HG03060 (cell line): ENCODE measurements around the gene GDPD5.

Experiments used
- ATAC-seq: cut with Tn5 transposase; IDR thresholded peaks from one replicate; pipeline ENCODE4 v1.9.1; 2021; ENCODE audit warnings: low read depth, moderate number of reproducible peaks; ENCODE audit not compliant: unreplicated experiment

Gene GDPD5

DNA sequence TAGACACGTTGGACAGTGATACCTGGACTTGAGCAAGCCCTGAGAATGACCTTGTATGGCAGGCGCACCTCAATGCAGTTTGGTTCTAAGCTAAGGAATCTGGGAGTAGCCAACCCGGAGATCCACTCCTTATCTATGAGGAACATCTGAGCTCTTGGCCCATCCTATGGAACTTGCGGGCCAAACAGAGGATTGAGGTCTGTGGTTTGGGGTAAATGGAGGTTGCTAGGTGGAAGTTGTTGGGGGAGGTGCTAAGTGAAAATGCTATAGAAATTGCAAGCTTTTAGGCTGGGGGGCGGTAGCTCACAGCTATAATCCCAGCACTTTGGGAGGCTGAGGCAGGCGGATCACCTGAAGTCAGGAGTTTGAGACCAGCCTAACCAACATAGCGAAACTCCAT, 8.9 kb downstream of the GDPD5 start:
- no peak for ATAC-seq

DNA sequence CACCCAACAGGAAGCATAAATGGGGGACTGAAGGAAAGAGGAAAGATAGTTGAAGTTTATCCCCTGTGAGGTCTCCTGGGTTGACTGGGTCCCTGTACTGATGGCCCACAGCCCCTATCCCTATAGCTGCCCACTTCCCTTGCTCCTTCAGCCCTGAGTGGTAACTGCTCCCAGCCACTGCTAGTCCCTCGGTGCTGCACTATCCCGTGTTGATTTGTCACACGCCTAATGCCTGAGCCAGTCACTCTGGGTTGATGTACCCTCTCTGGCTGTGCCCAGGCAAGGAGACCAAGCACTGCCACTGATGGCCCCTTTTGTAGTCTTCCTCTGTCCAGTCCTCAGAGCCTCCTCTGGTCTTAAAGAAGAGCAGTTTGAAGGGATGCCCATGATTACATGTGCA, 9.6 kb downstream of the GDPD5 start:
- no peak for ATAC-seq

DNA sequence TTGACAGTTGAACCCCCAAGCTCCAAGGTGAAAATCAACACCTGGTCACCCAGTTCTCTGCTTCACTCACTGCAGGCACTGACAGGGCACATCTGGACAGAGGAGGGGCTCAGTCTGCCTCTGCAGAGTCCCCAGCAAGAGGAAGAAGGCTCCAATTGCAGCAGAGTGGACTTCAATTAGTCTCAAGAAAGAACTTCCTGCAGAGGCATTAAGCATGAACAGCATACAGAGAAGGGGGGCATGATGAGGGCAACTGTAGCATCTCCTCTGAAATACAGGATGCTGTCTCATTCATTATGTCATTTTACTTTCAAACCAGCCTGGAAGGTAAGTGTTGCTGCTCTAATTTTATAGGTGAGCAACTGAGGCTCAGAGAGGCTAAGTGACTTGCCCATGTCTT, 11.1 kb downstream of the GDPD5 start:
- ATAC-seq = no peak

DNA sequence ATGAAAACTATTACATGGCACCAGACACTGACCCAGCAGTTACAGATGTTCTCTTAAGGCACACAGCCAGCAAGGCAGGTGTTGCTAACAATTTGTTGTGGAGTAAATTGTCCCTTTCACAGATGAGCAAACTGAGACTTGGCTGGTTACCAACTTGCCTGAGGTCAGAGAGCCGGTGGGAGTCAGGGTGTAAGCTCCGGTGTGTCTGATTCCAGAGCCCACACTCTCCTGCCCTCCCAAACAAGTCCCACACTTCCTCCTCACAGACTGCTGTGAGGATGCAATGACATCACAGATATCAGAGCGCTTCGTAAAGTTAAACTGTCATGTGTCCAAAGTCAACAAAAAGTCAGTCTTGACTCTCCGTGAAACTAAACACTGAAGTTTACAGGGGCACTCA, 12.5 kb downstream of the GDPD5 start:
- no peak for ATAC-seq

DNA sequence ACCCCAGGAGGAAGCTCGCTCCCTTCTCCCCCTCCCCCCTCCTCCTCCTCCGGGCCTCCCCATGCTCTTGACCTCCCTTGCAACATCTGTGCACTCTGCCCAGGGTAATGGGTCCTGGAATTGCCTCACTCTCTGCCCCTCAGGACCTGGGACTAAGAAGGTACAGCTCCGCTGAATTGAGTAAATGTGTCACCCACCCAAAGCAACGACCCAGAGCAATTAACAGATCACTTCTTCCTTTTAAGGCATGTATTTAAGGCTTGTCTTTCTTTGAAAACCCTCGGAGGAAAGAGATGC, 15.1 kb downstream of the GDPD5 start:
- no peak for ATAC-seq

DNA sequence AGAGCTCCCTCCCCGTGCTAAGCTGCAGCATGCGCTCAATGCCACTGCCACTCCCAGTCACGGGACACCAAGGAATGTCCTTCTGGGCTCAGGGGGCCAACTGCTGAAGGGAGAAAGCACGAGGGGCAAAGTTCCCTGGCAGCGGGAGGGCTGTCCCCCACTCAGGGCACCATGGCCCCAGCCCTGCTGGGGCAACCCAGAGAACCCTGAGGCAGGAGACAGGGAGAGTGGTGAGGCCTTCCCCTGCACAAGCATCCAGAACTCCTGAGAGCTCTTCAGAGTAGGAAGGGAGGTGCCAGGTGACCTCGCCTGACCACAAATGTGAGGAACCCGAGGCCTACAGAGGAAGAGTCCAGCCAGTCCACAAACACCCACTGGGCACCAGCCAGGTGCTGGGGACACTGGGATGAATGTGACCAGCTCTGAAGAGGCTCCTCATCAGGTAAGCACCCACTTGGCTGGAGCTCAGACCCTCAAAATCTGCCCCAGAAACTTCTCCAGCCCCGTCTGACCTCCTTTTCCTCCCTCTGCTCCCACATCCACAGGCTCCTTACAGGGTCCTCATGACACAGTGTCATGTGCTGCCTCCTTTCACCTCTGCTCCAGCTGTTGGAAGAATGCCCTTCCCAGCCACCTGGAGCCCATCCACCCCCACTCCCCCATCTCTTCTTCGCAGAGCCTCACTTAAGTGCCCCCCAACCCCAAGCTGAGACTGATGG, 15.6 kb downstream of the GDPD5 start:
- no peak for ATAC-seq

DNA sequence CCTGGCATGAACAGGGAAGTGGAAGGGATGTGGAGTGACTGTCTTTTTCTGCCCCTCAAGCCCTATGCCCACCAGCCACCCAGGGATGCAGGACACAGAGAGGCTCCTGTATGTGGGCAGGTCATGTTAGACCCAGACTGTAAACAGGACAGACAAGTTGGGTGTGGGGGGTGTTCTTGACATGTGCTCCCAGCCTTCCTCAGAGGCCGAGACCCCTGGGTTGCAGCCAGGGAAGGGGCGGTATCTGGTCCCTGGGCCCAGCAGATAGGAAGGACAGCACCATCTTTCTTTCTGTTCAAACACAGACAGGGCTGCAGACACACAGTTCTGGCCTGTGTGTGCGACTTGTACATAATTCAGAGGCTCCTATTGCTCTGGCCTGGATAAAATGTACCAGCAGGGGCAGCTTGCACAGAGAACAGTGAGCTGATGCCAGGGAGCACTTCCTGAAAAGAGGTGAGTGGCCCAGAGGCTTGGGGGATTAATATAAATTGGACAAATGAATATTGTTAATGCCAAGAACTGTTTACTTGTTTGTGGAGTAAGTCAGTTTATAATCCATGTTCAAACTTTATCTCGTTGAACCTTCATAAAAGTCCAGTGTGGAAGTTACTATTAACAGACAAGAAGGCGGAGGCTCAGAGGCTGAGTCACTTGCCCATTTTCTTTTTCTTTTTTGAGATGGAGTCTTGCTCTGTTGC, 16.6 kb downstream of the GDPD5 start:
- no peak for ATAC-seq

DNA sequence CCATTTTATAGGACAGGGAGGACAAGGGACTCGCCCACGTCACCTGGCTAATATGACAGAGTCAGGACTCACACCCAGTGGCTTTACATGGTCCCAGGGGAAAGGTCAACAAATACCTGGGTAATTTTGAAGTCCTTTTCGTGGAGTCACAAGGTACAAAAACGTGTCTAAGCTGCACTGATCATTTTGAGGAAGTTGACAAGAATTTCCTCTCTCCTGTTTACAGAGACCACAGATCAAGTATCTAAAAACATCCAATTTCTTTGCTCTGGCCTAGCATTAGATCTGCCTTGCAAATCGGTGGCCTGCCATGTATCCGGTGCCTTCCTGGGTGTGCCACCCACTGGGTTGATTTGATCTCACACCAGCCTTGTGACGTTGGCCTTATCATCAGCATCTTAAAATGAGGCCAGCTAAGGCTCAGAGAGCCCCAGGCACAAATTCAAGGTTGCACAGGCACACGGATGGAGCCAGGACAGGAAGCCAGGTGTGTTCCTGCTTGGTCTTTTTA, 17.6 kb downstream of the GDPD5 start:
- ATAC-seq = peak; percentile 58

DNA sequence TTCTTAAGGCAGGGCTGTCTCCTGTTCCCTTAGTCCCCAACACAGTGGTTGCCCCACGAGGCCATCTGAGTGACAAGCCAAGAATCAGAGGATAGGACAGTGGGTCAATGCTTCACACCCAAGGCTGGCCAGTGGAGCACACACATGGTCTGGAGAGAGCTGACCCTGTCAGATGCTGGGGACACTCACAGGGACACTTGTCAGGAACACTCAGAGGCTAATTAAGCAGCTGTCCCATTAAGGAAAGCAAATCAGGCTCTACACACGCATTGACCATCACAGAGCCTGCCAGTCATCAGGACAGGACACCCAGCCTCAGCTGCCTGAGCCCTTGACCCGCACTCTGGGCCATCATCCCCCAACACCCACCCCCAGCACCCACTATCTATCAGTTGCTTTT, 18.2 kb downstream of the GDPD5 start:
- ATAC-seq = no peak

DNA sequence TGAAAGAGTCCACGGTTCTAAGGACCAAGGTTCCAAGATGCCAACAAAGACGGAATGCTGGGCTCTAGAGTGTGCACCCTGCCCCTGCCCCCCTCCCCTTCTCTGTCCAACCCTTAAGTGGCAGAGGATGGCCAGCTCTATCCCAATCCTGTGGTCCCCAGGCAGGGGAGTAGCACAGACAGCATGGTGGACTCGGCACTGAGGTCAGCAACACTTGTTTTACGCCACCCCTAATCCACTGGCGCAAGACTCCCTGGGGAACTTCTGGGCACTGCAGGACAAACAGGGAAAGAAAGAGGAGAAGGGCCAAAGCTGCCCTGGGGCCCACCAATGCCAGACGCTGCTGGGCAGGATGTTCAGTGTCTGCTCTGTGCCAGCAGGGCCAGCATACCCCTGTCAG, 18.9 kb downstream of the GDPD5 start:
- no peak for ATAC-seq

DNA sequence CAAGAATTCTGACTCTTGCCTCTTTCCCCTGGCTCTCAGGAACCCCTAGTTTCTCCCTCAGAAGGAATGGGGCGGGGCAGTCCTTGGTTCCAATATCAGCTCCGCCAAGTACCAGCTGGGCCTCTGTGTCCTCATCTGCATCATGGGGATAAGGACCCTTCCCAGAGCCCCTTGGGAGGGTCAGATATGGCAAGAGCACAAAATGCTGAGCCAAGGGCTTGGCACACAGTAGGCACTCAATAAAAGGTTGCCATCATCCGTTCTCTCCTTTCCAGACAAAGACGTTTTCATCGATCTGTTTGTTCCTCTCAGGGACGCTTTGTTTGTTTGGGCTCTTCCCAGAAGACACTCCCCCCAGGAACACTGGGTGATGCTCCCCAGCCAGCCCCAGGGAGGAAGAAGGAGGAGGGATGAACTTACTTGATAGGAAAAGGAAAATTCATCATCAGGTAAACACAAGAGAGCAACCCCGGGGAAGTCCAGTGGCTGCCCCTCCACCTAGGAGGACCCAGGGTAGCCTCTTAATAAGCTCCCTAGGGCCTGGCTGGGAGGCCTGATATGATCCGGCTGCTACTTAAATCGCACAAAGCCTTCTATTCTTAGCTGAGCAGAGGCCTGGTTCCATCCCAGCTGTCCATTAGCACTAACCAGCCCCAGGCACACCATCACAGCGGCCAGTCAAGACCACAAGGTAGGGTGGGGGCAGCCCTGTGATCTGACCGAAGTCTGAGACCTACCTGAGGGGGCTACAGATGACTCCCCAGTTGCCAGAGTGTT, 19.6 kb downstream of the GDPD5 start:
- no peak for ATAC-seq

DNA sequence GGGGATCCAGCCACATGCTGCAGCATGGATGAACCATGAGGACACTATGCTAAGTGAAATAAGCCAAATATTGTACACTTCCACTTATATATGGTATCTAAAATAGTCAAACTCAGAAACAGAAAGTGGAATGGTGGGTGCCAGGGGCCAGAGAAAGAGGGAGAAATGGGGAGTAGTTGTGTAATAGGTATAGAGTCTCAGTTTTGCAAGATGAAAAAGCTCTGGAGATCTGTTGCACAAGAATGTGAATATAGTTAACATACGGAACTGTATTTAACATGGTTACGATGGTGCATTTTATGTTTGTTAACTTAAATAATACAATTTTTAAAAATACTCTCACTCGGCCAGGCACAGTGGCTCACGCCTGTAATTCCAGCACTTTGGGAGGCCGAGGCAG, 21.2 kb downstream of the GDPD5 start:
- no peak for ATAC-seq

DNA sequence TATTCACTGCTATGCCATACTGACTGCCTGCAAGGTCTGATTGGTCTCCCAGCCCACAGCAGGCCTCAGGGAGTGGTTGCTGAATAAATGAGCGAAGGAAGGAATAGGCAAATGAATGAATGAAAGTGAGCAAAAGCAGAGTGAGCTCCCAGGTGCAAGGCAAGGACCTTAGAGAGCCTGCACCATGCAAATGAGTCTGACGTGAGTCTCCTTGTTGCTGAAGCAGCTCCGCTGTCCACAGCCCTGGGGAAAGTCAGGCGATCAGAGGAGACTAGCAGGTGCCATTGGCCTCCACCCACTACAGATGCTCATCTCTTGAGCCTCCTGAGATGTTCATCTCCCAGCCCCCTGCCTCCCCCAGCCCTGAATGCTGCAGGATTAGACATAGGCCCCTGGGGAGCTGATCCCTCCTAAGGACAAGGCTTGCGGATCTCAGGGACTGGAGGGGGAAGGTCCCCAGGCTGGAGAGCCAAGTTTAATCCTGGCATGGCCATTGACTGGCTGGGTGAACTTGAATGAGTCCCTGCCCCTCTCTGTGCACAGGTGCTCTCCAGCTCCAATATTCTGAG, 22.1 kb downstream of the GDPD5 start:
- no peak for ATAC-seq

DNA sequence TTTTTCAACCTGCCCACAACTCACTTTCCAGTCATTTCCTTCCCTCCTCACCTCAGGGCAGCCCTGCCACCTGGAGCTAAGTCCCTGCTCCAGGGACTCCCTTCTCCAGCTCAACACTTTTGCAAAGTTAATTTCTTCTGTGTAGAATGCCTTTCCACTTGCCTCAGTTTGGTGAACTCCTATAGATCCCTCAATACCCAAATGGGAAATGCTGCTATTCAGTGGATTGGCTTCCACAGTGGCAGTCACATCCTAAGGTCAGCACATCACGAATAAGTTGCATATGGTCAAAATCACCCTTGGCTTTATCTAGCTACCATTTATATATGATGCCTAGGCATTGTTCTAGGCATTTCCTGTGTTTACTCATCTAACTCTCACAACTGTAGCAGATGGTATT, 23.6 kb downstream of the GDPD5 start:
- no peak for ATAC-seq

DNA sequence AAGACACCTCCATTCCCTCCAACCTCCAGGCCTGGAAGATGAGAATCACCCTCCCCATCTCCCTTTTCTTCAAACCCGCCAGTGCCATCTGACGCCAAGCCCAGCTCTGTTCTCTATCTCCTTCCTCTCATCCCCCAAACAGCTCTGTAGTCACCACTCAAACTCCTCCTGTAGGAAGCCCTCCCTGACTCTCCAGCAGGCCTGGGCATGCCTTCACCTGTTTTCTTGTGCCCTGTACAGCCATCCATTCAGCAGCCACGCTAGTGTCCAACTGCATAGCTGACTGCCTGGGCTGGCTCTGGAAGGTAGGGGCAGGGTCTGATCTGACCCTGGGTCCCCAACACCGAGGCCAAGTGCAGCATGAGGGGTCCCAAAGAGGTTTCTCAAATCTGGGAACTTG, 25.0 kb downstream of the GDPD5 start:
- ATAC-seq = no peak

DNA sequence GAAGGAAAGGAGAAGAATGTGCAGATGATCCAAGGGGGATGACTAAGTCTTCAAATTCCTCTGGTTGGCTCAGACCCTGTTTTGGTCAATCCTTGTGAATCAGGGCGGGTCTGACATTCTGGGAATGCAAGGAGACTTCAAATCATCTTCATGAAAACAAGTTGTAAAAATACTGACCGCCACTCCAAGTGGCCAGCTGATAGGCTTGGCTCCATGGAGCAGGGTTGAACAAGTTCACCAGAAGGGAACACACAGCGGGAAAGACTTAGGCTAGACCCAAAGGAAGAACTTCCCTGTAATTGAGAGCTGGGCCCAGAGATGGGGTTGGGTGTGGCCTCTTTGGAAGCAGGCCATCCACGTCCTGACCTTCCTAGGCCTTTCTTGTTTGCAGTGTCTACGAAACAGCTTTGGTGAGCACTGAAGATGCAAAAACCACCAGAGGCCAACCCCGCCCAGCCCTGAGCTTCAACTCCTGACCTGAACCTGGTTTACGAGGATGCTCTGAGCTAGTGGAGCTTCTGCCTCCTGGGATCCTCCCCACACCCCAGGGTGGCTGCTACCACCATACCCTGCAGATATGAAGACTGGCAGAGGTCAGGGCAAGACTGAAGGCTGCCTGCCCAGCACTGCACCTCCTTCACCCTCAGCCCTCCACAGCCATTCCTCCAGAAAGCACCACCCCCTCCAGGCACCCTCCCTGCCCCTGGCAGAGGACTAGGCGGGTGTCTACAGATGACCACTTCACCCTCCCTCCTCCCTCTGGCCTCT, 26.1 kb downstream of the GDPD5 start:
- ATAC-seq = no peak

DNA sequence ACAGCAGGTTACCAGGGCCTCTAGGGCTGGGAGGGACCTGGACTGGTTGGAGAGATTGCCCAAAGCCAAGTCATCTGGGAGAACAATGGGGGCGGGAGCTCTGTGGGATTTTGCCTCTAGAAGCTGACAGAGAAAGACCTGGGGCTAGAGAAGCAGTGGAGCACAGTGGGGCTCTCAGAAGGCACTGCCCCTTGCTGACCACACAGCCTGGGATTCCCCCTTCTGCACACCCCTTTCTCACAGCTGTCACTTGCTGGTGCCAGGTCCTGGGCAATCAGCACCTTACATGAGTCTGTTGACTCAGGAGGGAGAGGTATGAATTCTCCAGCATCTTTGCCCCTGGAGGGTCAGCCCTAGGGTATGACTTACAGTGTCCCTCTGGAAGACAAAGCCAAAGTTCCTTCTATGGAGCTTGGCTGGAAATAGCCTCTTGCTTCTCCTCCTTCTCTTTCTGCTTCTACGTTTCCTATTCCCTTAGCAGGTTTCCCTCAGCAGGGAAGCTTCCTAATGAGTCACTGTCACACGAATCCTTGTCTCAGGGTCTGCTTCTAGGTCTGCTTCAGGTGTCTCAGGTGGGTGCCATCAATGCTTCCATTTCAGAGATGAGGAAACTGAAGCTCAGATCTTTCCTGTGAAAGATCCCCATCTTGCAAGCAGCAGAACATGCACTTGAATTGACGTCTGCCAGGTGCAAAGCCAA, 27.0 kb downstream of the GDPD5 start:
- ATAC-seq = no peak

DNA sequence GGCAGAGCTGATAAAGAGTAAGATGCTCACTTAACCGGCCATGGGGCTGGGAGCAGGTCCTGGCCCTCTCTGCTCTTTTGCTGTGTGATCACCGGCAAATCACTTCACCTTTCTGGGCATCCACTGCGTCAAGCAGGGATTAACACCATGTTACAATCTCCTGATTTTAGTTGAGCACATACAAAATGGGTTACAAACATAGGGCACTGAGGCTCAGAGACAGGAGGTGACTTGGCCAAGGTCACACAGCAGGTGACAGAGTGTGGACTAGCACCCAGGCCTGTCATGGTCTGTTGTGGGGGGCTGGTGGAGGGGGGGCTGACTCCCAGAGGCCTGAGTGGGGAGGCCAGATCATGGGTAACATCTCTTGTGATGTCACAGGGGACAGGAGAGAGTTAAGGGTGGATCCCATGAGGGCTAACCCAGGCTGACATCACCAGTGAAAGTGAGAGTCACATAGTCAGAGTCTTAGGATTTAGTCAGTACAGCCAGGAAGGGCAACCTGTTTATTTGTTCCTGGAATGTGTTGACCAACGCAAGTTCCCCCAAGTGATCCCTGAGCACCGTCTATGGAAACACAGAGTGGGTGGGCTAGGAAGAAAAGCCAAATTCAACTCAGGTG, 27.8 kb downstream of the GDPD5 start:
- ATAC-seq = no peak

DNA sequence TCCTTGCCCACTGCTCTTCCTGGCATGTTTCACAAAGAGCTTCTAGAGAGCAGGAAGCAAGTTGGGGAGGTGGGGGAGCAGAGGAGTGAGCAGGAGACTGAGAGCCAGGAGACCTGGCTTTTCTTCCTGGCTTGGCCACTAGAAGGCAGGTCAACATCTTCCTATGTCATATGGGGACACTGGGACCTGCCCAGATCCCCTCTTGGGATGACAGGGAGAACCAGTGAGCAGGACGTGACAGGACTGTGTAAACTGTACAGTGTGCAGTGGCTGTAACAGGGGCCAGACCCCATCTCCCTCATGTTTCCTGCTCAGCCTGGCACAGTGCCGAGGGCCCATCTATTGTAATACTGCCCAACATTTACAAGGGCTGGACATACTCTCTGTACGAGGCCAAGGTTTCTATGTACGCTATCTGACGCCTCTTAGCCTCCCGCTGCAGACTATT, 29.4 kb downstream of the GDPD5 start:
- ATAC-seq = no peak
